HL-60/S4 treated with retinoic acid at 250 ng/mL for 4 days and 3 days (cell line): Measurements from ENCODE around the gene PRSS53.

Experiments used
- in situ Hi-C: fragments of 300-500 bp; cut with MboI; formaldehyde crosslinking; loops from 2 replicates; pipeline ENCODE4 v1.7.0; 2022; ENCODE audit warnings: low sequenced_read_pairs

PRSS53 gene

DNA sequence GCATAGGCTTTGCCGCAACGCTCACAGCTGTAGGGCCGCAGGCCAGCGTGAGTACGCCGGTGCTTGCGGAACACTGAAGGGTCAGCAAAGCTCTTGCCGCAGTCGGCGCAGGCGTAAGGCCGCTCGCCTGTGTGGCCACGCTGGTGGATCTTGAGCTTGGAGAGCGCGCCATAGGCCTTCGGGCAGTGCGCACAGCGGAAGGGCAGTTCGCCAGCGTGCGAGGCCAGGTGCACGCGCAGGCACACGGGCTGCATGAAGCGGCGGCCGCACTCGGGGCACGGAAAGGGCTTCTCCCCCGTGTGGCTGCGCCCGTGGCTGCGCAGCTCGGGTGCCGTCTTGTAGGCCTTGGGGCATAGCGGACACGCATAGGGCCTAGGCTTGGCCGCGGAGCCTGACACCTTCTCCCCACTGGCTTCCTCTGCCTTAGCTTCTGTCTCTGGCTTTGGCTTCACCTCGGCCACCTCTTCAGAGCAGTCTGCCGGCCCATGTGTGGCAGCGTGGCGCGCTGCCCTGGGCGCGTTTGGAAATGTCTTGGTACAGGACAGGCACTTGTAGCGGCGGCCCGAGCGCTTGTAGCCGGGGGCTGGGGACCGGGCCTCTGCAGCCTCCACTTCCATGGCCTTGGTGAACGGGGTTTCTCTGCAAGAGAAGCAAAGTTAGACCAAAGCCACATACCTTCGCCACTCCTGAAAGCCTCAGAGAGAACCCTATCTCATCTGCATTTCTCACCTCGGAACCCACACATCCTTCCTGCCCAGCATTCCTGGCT is 24.7 kb downstream of the PRSS53 start:
- in situ Hi-C loops = no loop called here

DNA sequence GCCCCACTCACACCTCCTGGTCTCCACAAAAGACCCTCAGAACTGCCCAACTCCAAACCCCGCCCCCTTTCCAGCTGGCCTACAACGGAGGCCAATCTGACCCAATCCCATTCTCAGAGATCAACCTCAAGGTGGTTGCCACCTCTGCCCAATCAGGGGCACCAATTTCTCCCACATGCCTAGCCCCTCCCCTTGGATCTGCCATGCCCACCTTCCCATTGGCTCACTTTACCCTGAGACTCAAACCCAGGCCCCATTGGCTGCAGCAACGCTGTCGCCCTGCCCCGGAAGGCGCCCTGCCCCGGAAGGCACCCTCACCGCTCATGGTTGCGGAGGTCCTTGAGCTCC is 25.3 kb downstream of the PRSS53 start:
- in situ Hi-C loops = no loop called here

DNA sequence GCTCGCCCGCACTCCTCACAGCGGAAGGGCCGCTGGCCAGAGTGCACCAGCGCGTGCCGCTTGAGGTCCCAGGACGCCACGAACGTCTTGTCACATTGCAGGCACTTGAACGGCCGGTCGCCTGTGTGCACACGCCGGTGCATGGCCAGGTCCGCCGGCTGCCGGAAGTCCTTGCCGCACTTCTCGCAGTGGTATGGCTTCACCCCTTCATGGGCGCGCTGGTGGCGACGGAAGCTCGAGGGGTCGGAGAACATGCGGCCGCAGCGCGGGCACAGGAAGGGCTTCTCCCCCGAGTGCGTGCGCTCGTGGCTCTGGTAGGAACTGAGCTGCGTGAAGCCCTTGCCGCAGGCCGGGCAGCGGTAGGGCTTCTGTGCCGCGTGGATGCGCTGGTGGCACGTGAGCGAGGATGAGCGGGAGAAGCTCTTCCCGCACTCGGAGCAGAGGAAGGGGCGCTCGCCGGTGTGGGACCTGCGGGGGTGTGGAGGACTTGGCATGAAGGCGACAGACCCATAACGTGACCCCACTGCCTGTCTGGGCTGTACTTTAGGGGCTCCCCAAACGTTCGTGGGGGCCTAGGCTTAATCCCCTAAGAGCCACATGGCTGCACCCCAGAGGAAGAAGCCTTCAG is 26.8 kb downstream of the PRSS53 start:
- in situ Hi-C loops = no loop called here

DNA sequence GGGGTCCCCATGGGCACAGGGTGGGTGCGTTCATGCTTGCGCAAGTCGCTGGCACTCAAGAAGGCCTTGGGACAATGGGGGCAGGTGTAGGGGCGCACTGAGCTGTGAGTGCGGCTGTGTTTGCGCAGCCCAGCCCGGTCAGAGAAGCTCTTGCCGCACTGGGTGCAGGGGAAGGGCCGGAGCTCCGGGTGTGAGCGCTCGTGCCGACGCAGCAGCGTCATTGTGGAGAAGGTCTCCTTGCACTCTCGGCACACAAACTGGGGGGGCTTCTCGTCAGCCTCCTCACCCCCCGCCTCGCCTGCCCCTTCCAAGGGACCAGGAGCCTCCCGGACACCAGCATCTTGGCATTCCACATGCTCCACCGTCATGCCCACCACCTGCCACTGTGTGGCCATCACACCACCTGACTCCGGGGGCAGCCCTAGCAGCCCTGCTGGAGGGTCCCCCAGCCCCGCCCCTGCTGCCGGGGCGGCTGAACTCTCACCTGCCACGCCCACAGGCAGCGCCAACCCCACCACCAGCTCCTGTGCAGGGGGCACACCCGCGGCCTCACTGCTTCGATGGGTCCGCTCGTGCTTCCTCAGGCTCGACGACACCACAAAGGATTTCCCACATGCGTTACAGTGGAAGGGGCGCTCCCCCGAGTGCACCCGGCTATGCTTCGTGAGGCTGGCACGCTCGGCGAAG is 27.5 kb downstream of the PRSS53 start:
- in situ Hi-C loops = no loop called here

DNA sequence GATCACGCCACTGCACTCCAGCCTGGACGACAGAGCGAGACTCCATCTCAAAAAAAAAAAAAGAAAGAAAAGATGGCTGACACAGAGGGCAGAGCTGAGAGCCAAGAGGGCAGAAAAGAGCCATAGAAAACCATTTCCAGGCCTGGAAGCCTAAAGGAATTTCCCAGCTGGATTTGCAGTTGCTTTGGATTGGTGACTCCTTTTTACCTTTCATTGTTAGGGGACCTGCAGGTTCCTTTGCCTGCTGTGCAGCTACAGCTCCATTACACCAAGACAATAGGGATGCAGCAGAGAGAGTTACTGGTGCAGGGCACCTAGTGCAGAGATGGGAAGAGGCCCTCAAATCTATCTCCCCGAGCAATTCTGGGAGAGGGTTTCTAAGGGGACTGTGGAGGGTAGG is 33.1 kb downstream of the PRSS53 start:
- in situ Hi-C loops = no loop called here

DNA sequence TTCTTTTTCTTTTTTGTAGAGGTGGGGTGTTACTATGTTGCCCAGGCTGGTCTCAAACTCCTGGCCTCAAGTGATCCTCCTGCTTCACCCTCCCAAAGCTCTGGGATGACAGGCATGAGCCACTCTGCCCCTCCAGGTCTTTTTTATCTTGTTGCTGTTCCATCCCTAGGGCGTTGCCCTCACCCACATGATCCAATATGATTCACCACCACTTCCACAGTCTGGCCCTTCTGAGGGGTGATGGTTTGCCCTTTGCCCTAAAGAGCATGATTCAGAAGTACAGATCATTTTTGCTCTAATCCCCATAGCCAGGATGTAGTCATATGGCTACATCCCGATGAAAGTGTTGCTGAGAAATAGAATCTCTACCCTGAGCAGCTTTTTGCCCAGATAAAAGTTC is 36.6 kb downstream of the PRSS53 start:
- in situ Hi-C loops = no loop called here

DNA sequence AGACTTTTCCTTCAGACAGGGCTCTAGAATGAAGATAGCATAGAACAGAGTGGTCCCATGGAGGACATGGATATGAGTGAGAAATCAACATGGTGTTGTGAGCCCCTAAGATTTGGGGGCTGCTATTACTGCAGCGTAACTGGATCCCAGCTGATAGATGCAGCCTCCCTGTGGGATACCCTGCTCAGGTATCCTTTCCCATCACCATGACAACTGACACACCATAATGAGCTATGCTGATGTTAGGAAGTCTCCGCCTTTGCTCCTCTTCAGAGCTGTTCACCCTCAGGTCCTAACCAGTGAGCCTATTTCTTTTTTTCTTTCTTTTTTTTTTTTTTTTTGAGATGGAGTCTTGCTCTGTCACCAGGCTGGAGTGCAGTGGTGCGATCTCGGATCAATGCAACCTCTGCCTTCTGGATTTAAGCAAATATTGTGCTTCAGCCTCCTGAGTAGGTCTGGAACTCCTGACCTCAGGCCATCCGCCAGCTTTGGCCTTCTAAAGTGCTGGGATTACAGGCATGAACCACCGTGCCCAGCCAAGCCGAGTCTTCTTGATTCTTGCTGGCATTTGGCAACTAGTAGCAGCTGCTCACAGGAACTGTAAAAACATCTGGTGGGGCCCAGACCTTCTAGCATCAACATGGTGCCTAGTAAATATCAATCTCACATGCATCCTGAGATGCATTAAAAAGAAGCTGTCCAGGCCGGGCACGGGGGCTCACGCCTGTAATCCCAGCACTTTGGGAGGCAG is 38.3 kb downstream of the PRSS53 start:
- in situ Hi-C loops = no loop called here

DNA sequence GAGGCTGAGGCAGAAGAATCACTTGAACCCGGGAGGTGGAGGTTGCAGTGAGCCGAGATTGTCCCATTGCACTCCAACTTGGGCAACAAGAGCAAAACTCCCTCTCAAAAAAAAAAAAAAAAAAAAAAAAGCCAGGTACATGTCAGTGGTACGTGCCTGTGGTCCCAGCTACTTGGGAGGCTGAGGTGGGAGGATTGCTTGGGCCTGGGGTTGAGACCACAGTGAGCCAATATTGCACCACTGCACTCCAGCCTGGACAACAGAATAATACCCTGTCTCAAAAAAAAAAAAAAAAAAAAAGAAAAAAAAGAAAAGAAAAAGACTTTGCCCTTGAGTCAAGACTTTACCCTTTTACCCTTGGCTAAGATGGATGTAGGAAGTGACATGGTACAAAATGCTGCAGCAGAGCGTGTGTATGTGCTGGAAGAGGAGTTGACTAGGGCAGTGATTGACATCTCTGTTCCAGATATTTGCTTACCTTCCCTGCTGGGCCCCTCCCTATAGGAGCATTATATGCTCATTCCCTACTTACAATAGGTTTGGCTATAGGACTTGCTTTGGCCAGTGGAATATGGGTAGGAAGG is 44.8 kb downstream of the PRSS53 start:
- in situ Hi-C loops = no loop called here

DNA sequence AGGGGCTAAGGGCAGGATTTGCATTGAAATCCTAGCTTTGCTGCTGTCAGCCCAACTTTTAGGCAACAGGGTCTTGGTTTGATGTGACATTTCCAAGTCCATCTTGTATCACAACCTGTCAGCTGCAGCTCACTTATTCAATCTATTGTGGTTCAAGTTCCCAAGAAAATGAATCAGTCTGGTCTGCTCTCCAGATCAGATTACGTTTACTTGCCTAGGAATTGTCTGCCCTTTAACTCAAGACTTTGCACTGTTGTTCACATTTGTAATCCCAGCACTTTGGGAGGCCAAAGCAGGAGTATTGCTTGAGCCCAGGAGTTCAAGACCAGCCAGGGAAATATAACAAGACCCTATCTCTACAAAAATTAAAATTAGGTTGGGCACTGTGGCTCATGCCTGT is 45.4 kb downstream of the PRSS53 start:
- in situ Hi-C loops = no loop called here

DNA sequence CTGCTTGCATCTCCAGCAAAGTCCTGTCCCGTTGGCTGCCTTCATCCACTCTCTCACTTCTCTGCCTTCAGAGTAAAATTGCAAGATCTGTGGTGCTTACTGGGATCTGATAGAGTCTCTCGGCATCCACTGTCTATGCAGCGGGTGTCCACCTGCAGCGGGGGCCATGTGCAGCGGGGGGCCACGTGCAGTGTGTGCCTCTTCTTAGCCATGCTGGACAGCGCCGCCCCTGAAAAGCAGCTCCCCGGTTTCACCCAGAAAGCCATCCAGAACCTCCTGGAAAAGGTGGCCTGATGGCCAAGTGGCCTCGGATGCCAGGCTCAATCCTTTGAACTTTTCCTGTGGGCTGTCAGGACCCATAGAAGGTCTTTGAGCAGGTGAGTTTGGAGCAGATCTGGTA is 45.9 kb downstream of the PRSS53 start:
- in situ Hi-C loops = no loop called here

DNA sequence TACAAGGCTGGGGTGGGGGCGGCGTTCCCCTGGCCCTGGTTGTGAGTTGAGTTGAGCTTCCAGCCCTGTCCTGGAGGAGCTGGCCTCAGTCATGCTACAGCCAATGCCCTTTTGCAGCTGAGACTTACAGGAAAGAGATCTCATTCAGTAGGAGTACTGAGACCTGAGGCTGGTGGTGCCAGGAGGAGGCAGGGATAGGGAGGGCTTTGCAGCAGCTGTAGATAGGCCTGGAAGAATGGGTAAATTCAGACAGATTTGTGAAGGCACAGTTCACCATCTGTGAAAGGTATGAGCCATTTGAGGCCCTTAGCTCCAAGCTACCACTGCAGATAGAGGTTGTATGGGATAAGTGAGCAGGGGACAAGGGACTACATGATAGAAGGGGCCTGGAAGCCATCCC is 49.8 kb downstream of the PRSS53 start:
- in situ Hi-C loops = no loop called here

DNA sequence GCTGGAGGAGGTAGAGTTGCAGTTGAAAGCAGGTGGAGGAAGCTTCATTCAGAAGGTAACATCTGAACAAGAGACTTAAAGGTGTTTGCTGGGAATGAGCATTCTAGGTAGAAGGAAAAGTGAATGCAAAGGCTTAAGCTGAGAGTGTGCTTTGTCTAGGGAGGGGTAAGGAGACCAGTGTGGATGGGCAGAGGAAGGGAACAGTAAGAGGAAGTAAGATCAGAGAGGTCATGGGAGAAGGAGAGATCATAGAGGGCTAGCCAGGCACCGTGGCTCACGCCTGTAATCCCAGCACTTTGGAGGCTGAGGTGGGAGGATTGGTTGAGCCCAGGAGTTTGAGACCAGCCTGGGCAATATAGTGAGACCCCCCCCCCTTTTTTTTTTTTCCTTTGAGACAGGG is 52.1 kb downstream of the PRSS53 start:
- in situ Hi-C loops = no loop called here

DNA sequence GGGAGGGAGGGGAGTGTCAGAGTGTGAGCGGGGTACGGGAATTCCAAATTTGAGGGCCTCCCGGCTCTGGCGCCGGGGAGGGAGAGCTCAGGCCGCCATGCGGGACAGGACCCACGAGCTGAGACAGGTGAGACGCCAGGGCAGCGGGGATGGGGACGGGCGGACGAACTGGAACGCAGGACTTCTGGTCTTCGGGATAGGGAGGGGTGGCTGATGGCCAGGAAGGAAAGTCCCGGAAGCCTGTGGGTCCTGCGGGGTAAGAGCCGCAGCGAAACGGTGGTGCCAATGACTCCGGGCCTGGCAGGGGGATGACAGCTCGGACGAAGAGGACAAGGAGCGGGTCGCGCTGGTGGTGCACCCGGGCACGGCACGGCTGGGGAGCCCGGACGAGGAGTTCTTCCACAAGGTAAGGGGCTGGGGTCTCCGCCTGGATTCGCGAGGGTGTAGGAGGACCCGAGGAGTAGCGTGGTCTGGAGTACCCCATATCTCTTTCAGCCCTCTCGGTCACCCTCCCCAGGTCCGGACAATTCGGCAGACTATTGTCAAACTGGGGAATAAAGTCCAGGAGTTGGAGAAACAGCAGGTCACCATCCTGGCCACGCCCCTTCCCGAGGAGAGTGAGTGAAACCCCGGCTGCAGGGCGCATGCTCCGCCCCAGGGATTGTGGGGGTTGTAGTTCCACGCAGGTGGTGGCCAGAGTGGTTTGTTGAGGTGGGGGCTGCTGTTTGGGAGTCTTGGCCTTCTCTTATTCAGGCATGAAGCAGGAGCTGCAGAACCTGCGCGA is 54.8 kb downstream of the PRSS53 start:
- in situ Hi-C loops = no loop called here
